NCI-H1436 treated with DMSO at 0.1 percent for 48 hours (cell line): ENCODE results near the gene CABYR.

Experiments used
- DNase-seq: peaks from one replicate; lab custom pipeline; 2025; lab: John Stamatoyannopoulos, UW

The CABYR gene

GRCh38 chr18:24189664-24190346 is 50.9 kb downstream of the CABYR start:
- no peak for DNase-seq

DNA sequence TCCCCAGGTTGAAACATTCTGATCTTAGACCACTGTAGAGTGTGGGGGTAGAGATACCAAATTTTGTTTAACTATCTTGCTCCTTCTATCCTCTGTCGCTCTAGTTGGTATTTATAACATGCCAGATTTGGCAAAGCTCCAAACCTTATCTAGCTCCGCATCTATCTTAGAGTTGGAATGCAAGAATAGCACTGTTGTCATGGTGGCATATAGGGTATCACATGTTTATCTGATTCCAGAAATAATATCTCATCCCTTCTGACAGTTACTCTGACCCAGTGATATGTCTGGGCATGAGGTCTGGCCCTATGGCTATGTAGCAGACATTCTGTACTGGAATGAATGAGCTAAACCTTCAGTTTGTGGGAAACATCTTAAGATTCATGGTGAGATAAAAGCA is 51.7 kb downstream of the CABYR start:
- no peak for DNase-seq

DNA sequence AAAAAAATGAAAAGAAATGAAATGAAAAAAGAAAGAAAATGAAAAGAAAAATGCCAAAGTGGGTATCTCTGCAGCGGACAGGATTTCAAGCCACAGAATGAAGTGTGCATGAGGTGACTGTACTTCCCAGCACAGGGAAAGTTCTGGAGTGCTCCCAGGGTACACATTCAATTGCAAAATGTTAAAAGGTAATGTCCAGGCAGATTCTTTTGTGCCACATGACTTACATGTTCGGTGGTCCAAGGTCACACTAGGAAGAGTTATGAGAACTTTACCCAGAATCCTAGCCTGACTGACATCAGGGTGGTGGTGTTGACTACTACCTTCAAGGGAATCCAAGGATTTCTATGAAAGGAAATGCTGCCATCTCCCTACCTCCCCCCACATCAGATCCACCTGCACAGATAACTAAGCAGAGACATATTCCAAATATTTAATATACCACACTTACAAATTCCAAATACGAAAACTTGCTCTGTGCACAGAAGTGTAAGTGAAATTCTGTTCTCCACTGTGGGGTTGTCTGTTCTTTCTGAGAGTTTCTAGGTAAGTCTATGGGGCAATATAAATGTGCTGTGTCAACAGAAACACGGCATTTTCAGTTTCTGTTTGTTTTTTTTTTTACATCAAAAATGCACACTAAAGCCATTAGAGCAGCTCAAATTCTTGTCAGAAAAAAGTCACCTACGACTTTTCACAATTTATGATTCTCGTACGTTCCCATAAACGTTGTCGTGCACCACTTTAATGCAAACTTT is 56.6 kb downstream of the CABYR start:
- DNase-seq, result no peak

DNA sequence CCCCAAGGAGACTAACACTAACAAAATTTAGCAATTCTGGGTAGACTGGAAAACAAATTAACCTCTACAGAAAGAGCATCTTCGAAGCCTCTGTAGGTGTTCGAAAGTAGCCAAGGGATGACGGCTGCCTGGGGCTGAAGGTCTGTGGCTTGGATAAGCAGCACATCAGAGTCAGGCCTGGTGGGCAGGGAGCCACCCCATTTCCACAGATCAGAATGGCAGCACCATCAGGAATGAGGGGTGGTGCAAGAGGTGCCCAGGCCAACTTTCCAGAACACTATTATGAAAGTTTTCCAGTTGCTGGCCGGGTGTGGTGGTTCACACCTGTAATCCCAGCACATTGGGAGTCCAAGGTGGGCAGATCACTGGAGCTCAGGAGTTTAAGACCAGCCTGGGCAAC is 57.9 kb downstream of the CABYR start:
- DNase-seq, result no peak

GRCh38 chr18:24197412-24197811 is 58.5 kb downstream of the CABYR start:
- no peak for DNase-seq

DNA sequence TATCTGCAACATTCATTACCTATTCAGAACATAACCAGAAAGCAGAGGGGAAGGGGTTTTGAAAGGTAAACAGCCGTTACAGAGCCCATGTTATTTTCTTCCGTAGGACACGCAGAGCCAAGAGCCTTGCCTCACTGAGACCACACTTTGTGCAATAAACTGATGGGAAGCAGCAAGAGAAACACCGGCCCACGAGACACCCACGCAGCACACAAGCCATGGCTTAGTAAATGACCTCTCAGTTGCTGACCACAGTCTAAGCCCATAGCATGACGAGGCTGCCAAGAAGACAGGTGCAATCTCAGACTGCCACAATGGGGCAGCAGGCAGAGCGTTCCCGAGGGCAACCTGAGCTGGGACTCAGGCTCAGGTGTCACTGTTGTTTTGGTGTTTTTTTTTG is 59.6 kb downstream of the CABYR start:
- no peak for DNase-seq

GRCh38 chr18:24199372-24199962 is 60.6 kb downstream of the CABYR start:
- no peak for DNase-seq

GRCh38 chr18:24200494-24201290 is 61.8 kb downstream of the CABYR start:
- no peak for DNase-seq

- no peak for DNase-seq
Measured at GRCh38 chr18:24201699-24202687, 63.1 kb downstream of the CABYR start.

DNA sequence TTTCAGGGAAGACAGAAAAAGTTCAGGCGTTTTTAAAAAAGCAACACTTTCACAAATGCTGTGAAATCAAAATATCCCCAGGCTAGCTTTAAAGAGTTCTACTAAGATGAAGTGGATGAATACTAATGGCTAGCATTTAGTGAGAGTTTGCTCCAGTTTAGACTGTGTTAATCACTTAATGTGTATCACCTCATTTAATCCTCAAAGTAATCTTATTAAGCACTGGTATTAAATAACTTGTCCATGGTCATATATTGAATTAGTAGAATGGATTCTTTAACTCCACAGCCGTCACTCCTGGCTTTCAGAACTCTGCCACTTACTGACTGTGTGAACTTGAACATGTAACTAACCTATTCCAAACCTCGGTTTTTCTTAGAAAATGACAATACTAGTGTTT is 66.0 kb downstream of the CABYR start:
- no peak for DNase-seq

DNA sequence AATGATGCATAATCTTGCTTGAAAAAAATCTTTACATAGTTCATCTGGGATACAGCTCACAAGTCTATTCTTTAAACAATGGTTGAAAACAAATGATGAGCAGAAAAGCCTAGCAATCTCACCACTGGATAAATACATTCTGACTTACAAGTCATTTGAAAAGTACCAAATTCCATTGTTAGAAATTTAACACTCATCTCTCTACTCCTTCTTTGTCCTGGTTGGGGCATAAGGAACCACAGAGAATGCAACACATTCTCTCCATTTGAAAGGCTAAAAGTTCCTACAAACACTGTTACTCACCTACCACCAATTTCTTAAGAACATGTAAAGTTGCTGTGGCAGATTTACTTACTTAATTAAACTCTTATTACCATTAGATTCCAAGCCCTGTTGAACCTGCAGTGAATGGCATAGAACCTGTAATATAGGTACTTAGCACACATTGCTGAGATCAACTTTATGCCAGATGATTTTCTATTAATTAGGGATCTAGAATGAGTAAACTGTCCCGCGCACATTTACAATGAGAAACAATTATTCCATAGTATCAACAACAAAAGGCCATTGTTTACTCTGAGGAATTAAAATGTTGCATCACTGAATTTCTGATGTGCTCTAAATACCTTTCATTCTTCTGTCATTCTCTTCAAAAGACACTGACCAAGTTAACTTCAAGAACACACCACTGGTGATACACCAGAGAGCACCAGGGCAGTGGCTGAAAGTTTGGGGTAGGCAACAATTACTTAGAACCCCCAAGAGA is 69.6 kb downstream of the CABYR start:
- no peak for DNase-seq

DNA sequence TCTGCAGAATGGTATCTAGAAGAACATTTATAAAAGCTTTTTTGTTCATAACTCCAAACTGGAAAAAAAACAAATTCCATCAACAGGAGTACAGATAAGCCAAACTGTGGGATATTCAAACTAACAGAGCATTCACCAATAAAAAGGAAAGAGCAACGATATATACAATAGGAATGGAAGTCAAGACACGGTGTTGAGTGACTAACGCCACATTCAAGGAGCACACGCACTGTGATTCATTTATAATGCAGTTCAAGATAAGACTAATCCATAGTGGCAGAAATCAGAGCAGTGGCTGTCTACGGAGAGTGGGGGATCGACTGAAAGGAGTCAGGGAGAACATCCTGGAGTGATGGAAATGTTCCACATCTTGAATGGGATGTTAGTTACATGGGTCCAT is 70.7 kb downstream of the CABYR start:
- no peak for DNase-seq
